H1 (cell line): ENCODE data around the gene LENG9.

Experiments used
- CEBPB ChIP-seq: IDR thresholded peaks from 2 replicates; pipeline ENCODE4 v1.6.1; 2012; ENCODE audit warnings: low read depth, low read length
- EGR1 ChIP-seq: IDR thresholded peaks from 2 replicates; pipeline ENCODE4 v1.6.1; 2011; ENCODE audit warnings: low read depth, low read length, borderline replicate concordance
- TEAD4 ChIP-seq: IDR thresholded peaks from 2 replicates; pipeline ENCODE4 v1.6.1; 2012; ENCODE audit warnings: low read depth, low read length, inconsistent platforms, mixed read lengths
- YY1 ChIP-seq: IDR thresholded peaks from 2 replicates; pipeline ENCODE4 v1.6.1; 2011; ENCODE audit warnings: low read depth, mild to moderate bottlenecking, low read length
- TF ChIP-seq, protein P1 (sequence below), 3 experiments: IDR thresholded peaks; 1 replicate in 2 of 3; 2 replicates in 1 of 3; pipeline versions ENCODE4 v1.5.1 to v1.6.1; 2011; ENCODE audit warnings: low read length in 3 of 3, mild to moderate bottlenecking in 3 of 3, inconsistent platforms in 2 of 3, low read depth in 1 of 3, moderate library complexity in 1 of 3; ENCODE audit not compliant: insufficient read depth in 1 of 3; ENCODE audit errors: control extremely low read depth in 1 of 3
- TF ChIP-seq, protein P2 (sequence below): IDR thresholded peaks from 2 replicates; pipeline ENCODE4 v1.6.1; 2012; ENCODE audit warnings: inconsistent platforms

DNA sequence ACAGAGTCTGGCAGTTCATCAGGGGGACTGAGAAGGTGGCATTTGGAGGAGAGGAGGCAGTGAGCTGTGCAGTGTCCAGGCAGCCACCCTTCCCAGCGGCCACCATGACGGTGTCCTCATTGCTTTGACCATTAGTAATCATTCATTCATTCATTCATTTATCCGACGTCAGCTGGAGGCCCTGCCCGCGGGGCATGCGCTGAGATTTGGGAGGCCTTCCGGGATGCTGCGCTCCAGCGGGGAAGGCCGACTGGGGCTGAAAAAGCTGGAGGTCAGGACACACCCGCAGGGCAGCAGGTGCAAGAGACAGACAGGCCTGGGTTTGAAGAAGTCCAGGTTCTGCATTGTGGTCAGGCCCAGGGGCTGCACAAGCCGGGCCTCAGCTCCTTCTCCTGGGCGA is 39.4 kb downstream of the LENG9 start:
- TF ChIP-seq EGR1 (no peak), TEAD4 (no peak), YY1 (no peak), CEBPB (no peak)
- TF ChIP-seq, protein P1, sequence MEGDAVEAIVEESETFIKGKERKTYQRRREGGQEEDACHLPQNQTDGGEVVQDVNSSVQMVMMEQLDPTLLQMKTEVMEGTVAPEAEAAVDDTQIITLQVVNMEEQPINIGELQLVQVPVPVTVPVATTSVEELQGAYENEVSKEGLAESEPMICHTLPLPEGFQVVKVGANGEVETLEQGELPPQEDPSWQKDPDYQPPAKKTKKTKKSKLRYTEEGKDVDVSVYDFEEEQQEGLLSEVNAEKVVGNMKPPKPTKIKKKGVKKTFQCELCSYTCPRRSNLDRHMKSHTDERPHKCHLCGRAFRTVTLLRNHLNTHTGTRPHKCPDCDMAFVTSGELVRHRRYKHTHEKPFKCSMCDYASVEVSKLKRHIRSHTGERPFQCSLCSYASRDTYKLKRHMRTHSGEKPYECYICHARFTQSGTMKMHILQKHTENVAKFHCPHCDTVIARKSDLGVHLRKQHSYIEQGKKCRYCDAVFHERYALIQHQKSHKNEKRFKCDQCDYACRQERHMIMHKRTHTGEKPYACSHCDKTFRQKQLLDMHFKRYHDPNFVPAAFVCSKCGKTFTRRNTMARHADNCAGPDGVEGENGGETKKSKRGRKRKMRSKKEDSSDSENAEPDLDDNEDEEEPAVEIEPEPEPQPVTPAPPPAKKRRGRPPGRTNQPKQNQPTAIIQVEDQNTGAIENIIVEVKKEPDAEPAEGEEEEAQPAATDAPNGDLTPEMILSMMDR (IDR thresholded peaks at IDR 0.05; ENCODE audit: control extremely low read depth in 1 of 3, insufficient read depth in 1 of 3, low read depth in 1 of 3, low read length in 3 of 3): no peak
- TF ChIP-seq, protein P2, sequence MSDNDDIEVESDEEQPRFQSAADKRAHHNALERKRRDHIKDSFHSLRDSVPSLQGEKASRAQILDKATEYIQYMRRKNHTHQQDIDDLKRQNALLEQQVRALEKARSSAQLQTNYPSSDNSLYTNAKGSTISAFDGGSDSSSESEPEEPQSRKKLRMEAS: no peak
